Gastroesophageal sphincter (tissue), 3 donors: ENCODE measurements around the gene NBPF6.
"Not testable (repeated sequence)": the region's sequence is repeated elsewhere in the genome, so short reads cannot be mapped to it uniquely, and the experiment has no call there.

Experiments used
- CTCF ChIP-seq, 4 experiments: fragments of 200-600 bp in 2 of 4; fragments of 450-650 bp in 2 of 4; sonication (generic) in 1 of 4; IDR thresholded peaks; one replicate each; pipeline ENCODE4 v1.5.1; 2017 to 2019; ENCODE audit warnings: antibody characterized with exemption in 4 of 4, mild to moderate bottlenecking in 2 of 4, moderate library complexity in 2 of 4
- EP300 ChIP-seq: sonication (generic); formaldehyde crosslinking; IDR thresholded peaks from one replicate; pipeline ENCODE4 v1.6.1; 2017; ENCODE audit warnings: antibody characterized with exemption, mild to moderate bottlenecking

GRCh38 chr1:108486707-108487106, 36.6 kb downstream of the NBPF6 start:
- TF ChIP-seq CTCF (IDR thresholded peaks at IDR 0.05); EP300: not testable (repeated sequence)
